ENCODE results near the gene HSPA12A. TPM values are rescaled to one million over a fixed set of nuclear protein-coding genes. Genes with fewer than 3 reads are reported as not detected.
A peak's percentile ranks its signal among the peaks of the same experiment; 100 is the strongest.

HSPA12A gene
- total RNA-seq, 1 experiment from 2014 or later, result 3.6 TPM

DNA sequence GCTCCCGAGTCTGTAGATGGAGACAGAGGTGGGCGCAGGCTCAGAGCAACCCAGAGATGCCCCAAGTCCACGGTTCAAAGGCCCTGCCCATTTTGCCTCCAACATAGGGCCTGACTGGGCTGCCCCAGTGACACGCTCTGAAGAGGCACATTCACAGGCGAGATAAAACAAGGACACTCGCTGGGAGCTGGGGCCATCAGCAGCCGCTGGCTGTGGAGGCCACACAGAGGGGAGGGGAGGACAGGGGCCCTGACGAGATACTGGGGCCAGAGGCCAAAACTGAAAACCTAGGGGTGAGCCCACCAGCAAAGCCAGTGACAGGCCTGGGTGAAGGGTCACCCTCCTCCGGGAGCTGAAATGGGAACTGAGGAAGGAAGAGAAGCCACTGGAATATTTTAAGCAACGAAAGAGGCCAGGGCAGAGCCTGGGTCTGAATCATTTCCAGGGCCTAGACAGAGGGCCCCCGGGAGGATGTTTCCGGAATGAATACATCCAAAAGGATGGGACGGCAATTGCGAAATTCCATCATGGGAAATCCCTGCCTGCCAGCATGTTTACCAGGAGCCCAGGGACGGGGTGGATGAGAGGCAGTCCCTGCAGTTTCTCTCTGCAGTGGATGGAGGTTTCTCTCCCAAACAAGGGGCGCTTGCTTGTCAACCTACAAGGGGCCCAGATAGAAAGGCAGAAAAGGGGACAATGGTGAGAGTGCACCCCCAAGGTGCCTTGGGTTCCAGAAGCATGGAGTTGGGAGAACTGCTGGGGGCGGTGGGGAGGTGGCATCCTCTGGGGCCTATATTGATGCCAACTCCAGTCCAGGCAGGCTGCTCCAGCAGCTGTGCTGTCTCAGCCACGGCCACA is 29.0 kb upstream of the HSPA12A start:
- peak; percentile 81 for DNase-seq (ENCODE audit: low read depth)

DNA sequence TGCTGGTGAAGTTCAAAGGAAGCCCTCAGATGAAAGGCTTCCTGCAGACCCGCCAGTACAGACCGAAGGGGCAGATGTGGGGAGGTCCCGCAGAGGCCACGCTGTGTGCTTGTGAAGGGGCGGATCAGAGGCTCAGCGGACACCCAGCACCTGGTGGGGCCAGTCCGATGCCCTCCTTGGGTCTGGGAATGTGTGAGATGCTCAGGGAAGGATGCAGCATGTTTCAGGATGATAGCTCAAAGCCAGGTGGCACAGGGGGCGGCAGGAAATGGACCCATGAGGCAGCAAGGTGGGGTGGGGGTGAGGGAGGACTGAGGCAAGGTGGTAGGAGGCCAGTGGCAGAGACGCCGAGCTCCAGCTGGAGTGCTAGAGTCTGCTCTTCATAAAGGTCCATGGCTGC is 27.9 kb upstream of the HSPA12A start:
- no peak for DNase-seq (ENCODE audit: low read depth)

DNA sequence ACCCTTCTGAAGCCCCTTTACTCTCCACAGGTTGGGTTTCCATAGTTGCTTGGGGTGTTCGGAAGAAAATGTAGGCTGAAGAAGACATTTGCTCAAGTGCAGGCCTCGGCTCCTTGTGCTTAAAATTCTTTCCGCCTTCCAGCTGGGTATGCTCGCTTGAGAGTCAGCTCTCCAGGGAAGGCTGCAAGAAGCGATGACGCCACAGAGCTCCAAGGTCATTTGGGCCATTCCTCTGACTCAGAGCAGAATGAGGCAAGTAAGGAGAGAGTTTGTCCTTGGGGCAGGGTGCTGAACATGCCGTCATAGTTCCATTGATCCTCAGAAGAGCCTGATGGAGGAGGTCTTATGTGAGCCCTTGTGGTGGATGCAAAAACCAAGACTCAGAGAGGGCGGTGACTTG is 27.4 kb upstream of the HSPA12A start:
- no peak for DNase-seq (ENCODE audit: low read depth)

DNA sequence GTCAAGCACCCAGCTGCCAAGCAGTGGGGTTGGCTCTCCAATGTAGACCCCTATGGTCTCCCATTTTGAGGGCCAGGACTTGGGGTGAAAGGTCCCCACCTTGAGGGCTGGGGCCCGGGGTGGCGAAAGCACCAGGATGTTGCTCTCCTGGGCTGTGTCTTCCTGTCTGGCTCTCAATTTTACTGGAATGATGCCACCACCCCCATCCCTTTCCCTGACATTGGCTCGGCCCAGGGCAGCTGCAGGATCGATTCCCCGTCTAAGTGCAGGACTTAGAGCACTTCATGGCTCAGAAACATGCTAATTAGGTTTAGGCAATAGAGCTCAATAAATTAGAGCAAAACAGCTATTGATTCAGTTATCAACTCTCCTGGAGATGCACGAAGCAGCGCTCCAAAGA is 27.0 kb upstream of the HSPA12A start:
- no peak for DNase-seq (ENCODE audit: low read depth)

DNA sequence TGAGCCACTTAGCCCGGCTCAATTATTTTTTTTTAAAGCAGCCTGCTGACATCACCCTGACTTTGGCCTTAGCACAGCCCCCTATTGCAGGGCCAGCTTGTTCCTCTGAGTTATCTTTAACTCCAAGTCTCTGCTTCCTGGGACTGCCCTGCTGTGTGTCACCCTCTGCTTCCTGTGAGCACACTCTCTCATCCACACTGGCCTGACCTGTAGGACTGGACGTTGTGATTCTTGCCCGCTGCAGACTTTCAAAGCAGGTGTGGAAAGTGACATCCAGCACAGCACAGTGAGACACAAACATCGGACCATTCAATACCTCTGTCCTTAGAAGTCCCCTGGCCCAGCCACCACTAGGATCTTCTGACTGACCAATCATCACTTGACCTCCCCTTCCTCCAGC is 26.4 kb upstream of the HSPA12A start:
- no peak for DNase-seq (ENCODE audit: low read depth)

DNA sequence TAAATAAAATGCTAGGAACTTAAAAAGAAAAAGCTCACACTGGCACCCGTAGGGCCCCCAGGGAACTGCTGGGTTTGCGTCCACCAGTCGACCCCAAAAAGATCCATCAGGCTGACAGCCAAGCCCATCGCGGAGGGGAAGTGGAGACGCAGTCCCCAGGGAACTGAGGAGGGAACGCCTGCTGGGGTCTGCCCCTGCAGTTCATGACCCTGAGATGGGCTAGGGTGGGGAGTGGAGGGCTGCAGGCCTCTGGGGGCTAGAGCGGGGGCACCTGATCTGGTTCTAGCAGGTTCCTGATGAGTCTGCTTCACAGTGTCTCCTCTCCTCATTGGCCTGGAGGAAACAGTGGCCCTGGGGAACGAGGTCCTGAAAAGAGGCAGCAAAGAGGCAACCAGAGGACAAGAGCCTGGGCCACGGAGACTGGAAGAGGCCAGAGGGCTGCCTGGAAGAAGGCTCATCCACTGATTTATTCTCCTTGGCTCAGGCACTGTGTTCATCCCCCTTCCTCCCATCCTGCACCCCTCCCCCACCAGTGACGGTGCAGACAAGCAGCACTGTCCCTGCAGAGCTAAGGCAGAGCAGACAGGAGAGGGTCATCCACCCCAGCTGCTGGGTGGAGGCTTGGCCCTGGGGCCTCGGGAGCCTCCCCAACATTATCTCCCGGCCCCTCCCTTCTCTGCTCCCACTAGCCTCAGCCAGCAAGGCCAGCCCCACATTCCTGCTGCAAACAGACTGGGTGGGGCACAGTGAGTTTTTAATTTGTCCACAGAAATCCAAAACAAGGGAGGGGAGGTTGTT is 24.7 kb upstream of the HSPA12A start:
- DNase-seq (ENCODE audit: low read depth), result no peak

DNA sequence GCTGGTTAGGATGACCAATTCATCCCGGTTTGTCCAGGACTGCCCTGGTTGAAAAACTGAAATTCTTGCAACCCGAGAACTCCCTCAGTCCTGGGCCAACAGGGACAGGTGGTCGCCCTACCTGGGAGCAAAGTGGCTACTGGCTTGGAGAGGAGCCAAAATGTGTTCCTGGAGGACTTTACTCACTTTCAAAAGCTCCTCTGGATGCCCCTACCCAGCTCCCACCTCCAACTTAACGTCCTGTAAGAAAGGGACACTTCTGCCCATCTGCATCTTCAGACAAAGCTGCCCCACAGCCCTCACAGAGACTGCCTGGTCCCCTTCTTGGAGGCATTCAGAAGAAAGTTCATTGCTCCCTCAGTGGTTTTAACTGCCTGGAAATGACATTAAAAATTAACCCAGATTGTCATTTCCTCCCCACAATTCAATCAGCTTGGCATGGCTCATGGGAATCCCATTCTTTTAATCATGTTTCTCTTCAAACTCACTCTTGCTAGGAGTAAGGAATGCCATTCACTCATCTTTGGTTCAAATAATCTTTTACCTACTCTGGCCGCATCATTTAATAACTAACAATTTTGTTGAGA is 24.0 kb upstream of the HSPA12A start:
- DNase-seq (ENCODE audit: low read depth), result no peak

DNA sequence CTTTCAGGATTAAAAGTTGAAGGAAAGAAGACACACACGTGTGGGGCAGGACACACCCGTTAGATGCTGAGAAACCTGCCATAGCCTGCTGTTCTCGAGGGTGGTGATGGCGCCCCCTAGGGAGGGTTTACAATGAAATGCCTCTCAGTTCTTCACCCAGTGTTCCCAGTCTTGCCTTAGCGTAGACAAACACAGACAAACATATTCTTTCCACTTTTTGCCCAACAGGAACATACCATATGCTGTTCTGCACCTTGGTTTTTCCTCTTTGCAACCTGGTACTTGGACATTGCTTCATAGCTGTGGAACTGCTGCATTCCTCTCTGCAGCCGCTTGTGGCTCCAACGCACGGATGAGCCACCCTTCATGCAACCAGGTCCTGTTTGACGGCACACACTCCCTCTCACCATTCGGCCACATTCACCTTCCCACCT is 23.3 kb upstream of the HSPA12A start:
- no peak for DNase-seq (ENCODE audit: low read depth)

DNA sequence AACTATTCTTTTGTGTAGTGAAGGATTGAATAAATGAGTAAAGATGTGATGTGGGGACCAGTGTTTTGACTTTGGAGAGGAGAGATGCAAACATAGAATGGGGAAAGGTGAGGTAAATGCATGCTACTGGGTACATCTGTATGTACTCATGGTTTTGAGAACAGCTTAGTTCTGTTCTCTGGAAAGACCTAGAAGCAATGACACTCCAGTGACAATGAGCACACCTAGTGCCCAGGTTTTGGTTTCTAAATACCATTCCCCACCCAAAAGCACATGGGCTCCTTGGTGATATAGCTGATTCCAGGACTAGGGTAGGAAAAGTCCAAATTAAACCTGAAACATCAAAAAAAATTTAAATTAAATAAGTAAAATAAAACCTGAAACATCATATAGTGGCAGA is 22.6 kb upstream of the HSPA12A start:
- DNase-seq (ENCODE audit: low read depth), result no peak

DNA sequence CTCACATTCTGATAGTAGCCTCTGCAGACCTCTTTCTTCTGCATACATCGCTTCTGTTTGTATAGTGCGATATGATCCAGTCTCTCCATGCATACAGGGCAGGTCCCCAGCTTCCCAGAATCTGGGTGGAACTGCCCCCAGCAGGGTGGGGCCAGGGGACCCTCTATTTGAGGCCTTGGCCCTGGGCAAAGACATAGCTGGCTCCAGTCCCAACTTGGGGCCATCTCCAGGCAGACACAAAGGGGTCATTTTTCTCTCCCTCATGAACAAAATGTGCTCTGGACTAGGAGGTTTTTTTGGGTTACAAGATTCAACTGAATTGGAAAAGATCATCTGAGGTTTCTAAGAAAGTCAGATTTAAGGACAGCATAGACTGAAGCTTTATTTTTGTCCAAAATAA is 21.1 kb upstream of the HSPA12A start:
- DNase-seq (ENCODE audit: low read depth), result no peak

DNA sequence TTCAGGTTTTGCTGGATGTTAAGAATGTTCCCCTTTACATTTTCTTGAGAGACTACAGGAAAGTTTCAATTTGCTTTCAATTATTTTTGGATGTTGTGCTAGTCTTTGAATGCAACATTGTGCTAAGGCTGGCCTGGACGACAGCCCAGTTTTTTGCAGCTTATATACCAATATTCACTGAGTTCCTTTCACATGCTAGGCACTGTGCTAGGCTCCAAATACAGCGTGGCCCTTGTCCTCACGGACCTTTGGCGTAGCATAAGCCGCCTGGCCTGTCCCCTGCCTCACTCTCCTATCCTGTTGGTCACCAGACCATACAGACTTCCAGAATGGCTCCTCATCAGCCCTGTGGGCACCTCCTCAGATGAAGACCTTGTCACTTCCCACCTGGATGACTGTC is 19.5 kb upstream of the HSPA12A start:
- no peak for DNase-seq (ENCODE audit: low read depth)

DNA sequence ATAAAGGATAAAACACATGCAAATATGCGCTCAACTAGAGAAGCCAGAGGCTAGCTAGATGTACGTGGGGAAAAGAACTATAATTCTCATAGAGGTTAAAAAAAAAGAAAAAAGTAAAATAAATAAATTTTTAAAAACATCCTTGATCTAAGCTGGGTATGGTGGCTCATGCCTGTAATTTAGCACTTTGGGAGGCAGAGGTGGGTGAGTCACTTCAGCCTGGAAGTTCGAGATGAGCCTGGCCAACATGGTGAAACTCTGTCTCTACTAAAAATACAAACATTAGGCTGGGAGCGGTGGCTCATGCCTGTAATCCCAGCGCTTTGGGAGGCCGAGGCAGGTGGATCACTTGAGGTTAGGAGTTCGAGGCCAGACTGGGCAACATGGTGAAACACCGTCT is 18.6 kb upstream of the HSPA12A start:
- no peak for DNase-seq (ENCODE audit: low read depth)

DNA sequence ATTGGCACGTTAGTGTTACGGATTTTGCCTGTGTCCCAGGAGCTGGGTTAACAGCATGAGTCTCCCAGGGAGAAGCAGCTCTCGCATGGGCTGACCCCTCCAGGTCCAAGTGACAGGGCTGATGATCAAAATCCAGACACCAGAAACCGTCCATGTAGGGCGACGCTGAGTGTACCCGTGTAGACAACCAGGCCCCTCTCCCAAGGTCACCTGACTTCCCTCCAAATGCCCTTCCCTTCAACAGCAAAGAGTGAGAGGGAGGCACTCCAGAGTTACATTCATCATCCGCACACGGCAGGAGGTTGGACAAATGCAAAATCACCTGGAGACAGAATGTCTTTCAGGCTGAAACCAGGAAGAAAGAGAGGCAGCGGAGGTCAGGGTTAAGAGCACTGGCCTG is 14.9 kb upstream of the HSPA12A start:
- DNase-seq (ENCODE audit: low read depth), result no peak

DNA sequence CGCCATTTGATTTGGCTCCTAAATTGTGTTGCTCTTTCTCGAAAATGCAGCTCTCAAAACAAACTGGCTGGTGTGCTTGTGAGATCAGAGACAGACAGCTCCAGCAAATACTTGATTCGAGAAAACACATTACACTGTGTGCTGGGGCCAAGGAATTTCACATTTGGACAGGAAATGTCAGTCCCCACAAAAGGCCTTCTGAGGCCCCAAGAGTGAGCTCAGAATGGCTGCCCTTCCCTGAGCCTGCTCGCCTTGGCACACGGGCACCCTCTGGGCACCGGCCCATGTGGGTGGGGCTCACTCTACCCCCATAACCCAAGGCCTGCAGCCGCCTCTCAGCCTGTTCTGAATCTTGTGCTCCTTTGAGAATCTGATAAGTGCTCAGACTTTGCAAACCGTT is 13.9 kb upstream of the HSPA12A start:
- no peak for DNase-seq (ENCODE audit: low read depth)

DNA sequence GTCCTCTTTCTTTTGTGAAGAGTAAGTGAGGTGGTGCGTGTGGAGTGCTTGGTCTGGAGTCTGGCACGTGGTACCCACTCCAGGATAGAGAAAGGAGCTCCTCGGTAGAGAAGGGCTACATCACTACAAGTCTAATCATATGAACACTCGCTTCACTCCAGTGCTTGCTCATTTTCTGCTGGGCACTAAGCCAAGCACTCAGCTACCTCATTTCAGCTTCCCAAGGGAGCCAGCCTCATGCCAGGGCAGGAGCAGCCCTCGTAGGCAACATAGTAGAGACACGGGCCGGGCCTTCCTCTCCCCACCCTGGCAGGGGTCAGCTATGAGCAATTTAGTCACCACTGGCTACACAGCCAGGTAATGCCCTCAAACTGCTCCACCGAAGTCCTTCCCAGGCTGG is 11.4 kb upstream of the HSPA12A start:
- peak; percentile 24 for DNase-seq (ENCODE audit: low read depth)

DNA sequence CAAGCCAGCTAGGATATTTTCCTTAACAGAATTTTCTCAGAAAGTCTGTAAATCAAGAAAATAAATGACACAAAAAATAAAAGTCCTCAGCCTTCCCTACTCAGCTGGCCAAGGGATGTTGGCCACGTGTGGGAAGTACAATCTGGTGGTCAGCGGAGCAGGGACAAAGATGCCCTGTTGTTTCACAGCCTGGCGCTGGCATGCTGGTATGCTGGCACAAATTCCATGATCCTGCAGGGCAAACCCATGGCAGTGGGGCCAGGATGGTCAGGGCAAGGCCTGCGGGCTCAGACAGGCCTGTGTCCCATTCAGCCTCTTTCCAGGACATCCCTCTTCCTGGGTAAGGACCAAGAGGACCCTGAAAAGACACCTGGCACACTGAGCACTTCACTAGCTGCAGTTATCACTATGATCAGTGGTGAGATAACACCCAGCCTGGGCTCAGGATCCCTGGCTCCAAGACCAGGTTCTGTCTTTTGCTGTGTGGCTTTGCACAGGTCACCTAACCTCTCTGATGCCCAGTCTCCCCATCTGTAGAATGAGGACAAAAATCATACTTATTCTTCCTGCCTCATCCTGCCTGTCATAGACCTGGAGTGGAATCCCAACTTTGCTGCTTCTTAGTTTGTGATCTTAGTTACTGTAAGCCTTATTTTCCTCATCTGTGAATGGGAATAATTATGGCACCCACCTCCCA is 10.8 kb upstream of the HSPA12A start:
- no peak for DNase-seq (ENCODE audit: low read depth)

DNA sequence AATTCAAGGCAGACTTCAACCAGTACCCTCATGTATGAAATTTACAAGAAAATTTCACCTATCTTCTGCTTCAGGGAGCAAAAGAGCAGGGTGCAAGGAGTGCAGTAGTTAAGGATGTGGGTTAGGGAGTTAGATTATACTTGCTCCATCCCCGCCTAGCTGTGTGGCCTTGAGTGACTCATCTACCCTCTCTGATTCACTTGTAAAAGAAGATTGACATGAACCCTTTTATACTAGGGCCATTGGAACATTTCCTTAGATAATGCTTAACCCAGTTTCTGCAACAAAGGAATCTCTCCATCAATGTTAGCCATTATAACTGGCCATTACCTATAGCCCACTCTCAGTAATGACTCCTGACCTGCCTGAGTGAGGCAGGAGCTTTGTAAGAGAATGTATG is 10.2 kb upstream of the HSPA12A start:
- no peak for DNase-seq (ENCODE audit: low read depth)

DNA sequence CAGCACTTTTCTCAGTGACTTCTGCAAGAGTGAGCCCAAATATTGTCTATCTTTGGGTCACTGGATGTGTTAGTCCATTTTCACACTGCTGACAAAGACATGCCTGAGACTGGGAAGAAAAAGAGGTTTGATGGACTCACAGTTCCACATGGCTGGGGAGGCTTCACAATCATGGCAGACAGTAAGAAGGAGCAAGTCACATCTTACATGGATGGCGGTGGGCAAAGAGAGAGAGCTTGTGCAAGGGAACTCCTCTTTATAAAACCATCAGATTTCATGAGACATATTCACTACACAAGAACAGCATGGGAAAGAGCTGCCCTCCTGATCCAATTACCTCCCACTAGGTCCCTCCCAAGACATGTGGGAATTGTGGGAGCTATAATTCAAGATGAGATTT is 6.1 kb upstream of the HSPA12A start:
- no peak for DNase-seq (ENCODE audit: low read depth)

DNA sequence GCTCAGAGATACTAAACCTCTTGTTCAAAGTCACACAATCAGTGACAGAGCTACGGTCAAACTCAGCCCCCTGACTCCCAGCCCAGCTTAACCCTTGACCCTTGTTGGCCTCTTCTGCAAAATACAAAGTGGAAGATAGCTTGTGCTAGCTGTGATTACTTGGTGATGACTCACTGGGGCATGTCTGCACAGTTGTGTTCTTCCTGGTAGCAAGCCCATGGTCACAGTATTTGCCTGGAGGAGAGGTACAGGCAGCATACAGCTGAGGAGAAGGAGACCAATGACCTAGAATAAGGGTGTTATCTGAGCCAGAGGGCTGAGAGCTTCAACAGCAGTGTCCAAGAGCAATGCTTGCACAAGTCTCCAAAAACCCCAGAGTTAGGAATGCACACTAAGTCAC is 5.7 kb upstream of the HSPA12A start:
- peak; percentile 54 for DNase-seq (ENCODE audit: low read depth)

DNA sequence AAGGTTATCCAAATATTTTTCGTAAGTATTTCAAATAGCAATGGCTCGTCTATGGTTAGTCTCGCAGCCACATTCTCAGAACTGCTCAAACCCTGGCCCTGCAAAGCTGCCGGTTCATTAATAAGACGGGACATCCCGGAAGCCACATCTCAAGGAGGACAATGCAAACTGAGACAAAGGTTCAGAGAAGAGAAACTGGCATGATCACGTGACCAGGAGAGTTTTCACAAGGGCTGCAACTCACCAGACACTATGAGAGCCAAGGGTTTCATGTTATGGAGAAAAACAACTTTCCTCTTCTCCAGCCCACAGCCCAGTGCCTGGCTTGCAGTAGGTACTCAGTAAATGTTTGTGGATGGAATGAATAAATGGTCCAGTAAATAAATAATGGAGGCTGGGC is 5.0 kb upstream of the HSPA12A start:
- no peak for DNase-seq (ENCODE audit: low read depth)

DNA sequence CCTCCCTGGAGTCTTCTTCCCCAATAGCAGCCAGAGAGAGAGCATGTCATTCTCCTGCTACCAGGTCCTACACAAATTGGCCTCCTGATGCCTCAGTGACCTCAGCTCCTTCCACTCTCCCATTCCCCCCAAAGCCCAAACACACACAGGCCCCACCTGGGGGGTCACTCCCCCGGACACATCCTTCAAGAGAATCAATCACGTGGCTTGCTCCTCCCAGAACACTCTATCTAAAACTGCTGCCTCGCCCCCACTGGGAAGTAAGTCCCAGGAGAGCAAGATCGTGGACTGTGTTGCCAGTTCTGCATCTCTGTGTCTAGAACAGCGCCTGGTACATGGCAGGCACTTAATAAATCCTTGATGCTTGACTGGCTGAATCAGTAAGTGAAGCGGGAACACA is 2.5 kb upstream of the HSPA12A start:
- no peak for DNase-seq (ENCODE audit: low read depth)

DNA sequence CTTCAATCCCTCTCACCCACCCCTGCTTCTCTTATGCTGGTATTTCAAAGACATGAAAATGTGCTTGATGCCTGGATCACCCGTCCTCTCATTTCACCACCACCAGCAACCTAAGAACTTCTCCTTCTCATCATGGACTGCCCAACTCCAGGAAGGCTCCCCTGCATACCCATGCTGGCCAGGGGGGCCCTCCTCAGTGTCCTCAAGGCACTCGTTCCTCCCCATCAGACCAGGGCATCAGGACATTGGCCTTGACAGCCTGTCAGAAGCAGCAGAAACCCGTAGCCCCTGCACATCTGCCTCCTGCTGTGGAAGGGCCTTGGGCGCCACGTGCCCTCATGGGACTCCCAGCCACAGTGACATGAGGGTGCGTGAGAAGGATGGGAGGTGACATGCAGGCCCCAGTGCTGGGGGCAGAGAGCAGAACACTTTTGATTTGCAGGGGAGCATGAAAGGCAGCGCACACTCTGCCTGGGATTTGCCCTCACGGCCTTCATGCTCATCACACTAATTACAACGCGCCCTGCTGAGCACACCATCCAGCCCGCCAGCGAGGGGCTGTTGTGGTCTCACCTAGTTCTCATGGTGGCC is 1.9 kb upstream of the HSPA12A start:
- DNase-seq (ENCODE audit: low read depth), result no peak
